ENCODE measurements around the gene ISG15.

DNA sequence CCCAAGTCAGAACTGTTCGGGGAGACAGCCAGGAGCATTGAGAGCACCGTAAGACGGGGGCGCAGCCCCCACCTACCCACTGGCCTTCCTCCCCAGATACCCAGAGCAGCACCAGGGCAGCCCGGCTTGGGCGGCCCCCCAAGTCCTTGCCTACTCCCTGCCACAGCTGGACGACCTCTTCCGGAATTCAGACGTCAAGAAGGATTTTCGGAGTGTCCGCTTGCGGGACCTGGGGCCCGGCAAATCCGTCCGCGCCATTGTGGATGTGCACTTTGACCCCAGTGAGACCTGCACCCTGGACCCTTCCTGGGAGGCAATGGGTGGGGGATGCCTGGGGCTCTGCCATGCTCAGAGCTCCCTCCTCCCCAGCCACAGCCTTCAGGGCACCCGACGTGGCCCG lies 34.1 kb downstream of the ISG15 start:
- TF ChIP-seq, protein P1, sequence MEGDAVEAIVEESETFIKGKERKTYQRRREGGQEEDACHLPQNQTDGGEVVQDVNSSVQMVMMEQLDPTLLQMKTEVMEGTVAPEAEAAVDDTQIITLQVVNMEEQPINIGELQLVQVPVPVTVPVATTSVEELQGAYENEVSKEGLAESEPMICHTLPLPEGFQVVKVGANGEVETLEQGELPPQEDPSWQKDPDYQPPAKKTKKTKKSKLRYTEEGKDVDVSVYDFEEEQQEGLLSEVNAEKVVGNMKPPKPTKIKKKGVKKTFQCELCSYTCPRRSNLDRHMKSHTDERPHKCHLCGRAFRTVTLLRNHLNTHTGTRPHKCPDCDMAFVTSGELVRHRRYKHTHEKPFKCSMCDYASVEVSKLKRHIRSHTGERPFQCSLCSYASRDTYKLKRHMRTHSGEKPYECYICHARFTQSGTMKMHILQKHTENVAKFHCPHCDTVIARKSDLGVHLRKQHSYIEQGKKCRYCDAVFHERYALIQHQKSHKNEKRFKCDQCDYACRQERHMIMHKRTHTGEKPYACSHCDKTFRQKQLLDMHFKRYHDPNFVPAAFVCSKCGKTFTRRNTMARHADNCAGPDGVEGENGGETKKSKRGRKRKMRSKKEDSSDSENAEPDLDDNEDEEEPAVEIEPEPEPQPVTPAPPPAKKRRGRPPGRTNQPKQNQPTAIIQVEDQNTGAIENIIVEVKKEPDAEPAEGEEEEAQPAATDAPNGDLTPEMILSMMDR (IDR thresholded peaks at IDR 0.05 in 8 of 11, conservative IDR thresholded peaks at IDR 0.05 in 3 of 11), result no peak
- TF ChIP-seq POLR2AphosphoS5 (IDR thresholded peaks at IDR 0.05), result no peak
- TF ChIP-seq POLR2A (IDR thresholded peaks at IDR 0.05), result no peak
